Upper lobe of left lung (tissue), 6 donors: Measurements from ENCODE around the gene GRB10. TPM values are rescaled to one million over a fixed set of nuclear protein-coding genes. Genes with fewer than 3 reads are reported as not detected.

Experiments
- ATAC-seq, 2 donors: fragments of 200-7000 bp; cut with Tn5 transposase; one replicate each; pipeline ENCODE4 v1.9.1; 2022; ENCODE audit warnings: mild to moderate bottlenecking in 2 of 2, moderate library complexity in 2 of 2; ENCODE audit not compliant: low FRiP score in 2 of 2
- DNase-seq, 2 donors: peaks; one replicate each; pipeline ENCODE4 v3.0.0-alpha.2; 2019 to 2020
- H3K27ac ChIP-seq, 4 donors: fragments of 200-600 bp; sonication (generic); one replicate each; pipeline ENCODE4 v1.5.1; 2016 to 2019
- H3K27me3 ChIP-seq, 4 donors: fragments of 200-600 bp; sonication (generic); one replicate each; pipeline ENCODE4 v1.5.1; 2017 to 2019
- H3K36me3 ChIP-seq, 4 donors: fragments of 200-600 bp; sonication (generic); one replicate each; pipeline ENCODE4 v1.5.1; 2016 to 2019
- H3K4me1 ChIP-seq, 4 donors: fragments of 200-600 bp; sonication (generic); one replicate each; pipeline ENCODE4 v1.5.1; 2018 to 2019
- H3K4me3 ChIP-seq, 4 donors: fragments of 200-600 bp; sonication (generic); one replicate each; pipeline ENCODE4 v1.5.1; 2017 to 2019; ENCODE audit warnings: mild to moderate bottlenecking in 2 of 4, moderate library complexity in 1 of 4
- H3K9me3 ChIP-seq, 4 donors: fragments of 200-600 bp; sonication (generic); one replicate each; pipeline ENCODE4 v1.5.1; 2018 to 2019
- CTCF ChIP-seq, 6 experiments: fragments of 450-650 bp in 4 of 6; fragments of 200-600 bp in 2 of 6; sonication (generic) in 2 of 6; IDR thresholded peaks; one replicate each; pipeline ENCODE4 v1.5.1; 2016 to 2019; ENCODE audit warnings: antibody characterized with exemption in 6 of 6
- EP300 ChIP-seq, 4 donors: sonication (generic); formaldehyde crosslinking; IDR thresholded peaks; one replicate each; pipeline ENCODE4 v1.5.1; 2017; ENCODE audit warnings: antibody characterized with exemption in 4 of 4, control low read depth in 2 of 4
- POLR2A ChIP-seq, 4 donors: fragments of 450-650 bp; IDR thresholded peaks; one replicate each; pipeline ENCODE4 v1.5.1; 2016 to 2017; ENCODE audit warnings: antibody characterized with exemption in 4 of 4, mild to moderate bottlenecking in 2 of 4
- POLR2AphosphoS5 ChIP-seq, 2 donors: sonication (generic); formaldehyde crosslinking; IDR thresholded peaks; one replicate each; pipeline ENCODE4 v1.5.1; 2017; ENCODE audit warnings: antibody characterized with exemption in 2 of 2
- WGBS, 2 donors: methylation state at CpG; one replicate each; pipeline ENCODE4 v1.1.5; 2017 to 2018; 5-methylcytosine and 5-hydroxymethylcytosine counted together
- total RNA-seq, 6 donors: library from RNA; depleted of rRNA in 4 of 6; stranded (reverse); fragments of >200 nt in 4 of 6; gene quantifications; one replicate each; pipeline versions ENCODE4 v1.1.0 to v1.2.1, GENCODE V29; 2016 to 2021
- donor health status: DM: no; HTN: no; CAD: no; lungs with moderate emphysema.
- donor health status: DM: no; HTN: yes; CAD: no; lungs with severe emphysema.

The GRB10 gene
- total RNA-seq, 6 donors from 2014 or later, result 32.8 to 92.2 (median 46.5) TPM

GRCh38 chr7:50596484-50596883 is 186.2 kb downstream of the GRB10 start:
- Histone ChIP-seq H3K4me1 (peaks cover 0 to 3% (median 0%) of the 10 kb centered on the region in 4 donors), H3K4me3 (no peak overlapping the region), H3K27me3 (no peaks in the 10 kb centered on the region), H3K27ac (no peak overlapping the region), H3K9me3 (no peaks in the 10 kb centered on the region), H3K36me3 (peaks cover 0 to 74% (median 34%) of the 10 kb centered on the region in 4 donors)
- TF ChIP-seq POLR2A (IDR thresholded peaks at IDR 0.05), result no peak
- TF ChIP-seq CTCF (IDR thresholded peaks at IDR 0.05), result no peak
- TF ChIP-seq EP300 (IDR thresholded peaks at IDR 0.05), result no peak
- TF ChIP-seq POLR2AphosphoS5 (IDR thresholded peaks at IDR 0.05), result no peak
- 82 to 84% methylated on average over 4 of the region's 4 CpGs for WGBS, 2 donors
- ATAC-seq (no peak), DNase-seq (no peak)

GRCh38 chr7:50595491-50596102 is 187.1 kb downstream of the GRB10 start:
- no peaks in the 10 kb centered on the region for H3K4me1 ChIP-seq
- WGBS, 2 donors, result 71 to 77% methylated on average over 5 of the region's 5 CpGs
- TF ChIP-seq POLR2AphosphoS5 (IDR thresholded peaks at IDR 0.05) (no peak), CTCF (IDR thresholded peaks at IDR 0.05) (peak in 4 of 6 experiments; percentile 6 to 36 (median 14))
- H3K4me3 ChIP-seq, result no peak overlapping the region
- no peaks in the 10 kb centered on the region for H3K9me3 ChIP-seq
- H3K36me3 ChIP-seq, result peaks cover 0 to 70% (median 34%) of the 10 kb centered on the region in 4 donors
- peak; percentile 40 to 56 for ATAC-seq
- no peak overlapping the region for H3K27ac ChIP-seq
- no peaks in the 10 kb centered on the region for H3K27me3 ChIP-seq
- no peak for DNase-seq

- DNase-seq (no peak), ATAC-seq (no peak)
- no peaks in the 10 kb centered on the region for H3K27me3 ChIP-seq
- H3K9me3 ChIP-seq, result no peaks in the 10 kb centered on the region
- peaks cover 0 to 69% (median 34%) of the 10 kb centered on the region in 4 donors for H3K36me3 ChIP-seq
- no peaks in the 10 kb centered on the region for H3K4me1 ChIP-seq
- no peak overlapping the region for H3K4me3 ChIP-seq
- TF ChIP-seq POLR2AphosphoS5 (IDR thresholded peaks at IDR 0.05), result no peak
- no peak for TF ChIP-seq CTCF (IDR thresholded peaks at IDR 0.05)
- TF ChIP-seq POLR2A (IDR thresholded peaks at IDR 0.05), result no peak
- no peak for TF ChIP-seq EP300 (IDR thresholded peaks at IDR 0.05)
- WGBS, 2 donors, result 79 to 81% methylated on average over 7 of the region's 7 CpGs
- no peak overlapping the region for H3K27ac ChIP-seq
Observed at GRCh38 chr7:50594734-50595485, 187.8 kb downstream of the GRB10 start.

GRCh38 chr7:50594136-50594535 is 188.6 kb downstream of the GRB10 start:
- peaks cover 0 to 62% (median 34%) of the 10 kb centered on the region in 4 donors for H3K36me3 ChIP-seq
- 88 to 89% methylated on average over 3 to 4 of the region's 4 CpGs for WGBS, 2 donors

More at GRCh38 chr7:50594136-50594535, 188.6 kb downstream of the GRB10 start:
- TF ChIP-seq CTCF (IDR thresholded peaks at IDR 0.05), result no peak
- TF ChIP-seq POLR2AphosphoS5 (IDR thresholded peaks at IDR 0.05), result no peak
- no peak for TF ChIP-seq EP300 (IDR thresholded peaks at IDR 0.05)
- TF ChIP-seq POLR2A (IDR thresholded peaks at IDR 0.05), result no peak
- ATAC-seq (no peak), DNase-seq (no peak)
- H3K27me3 ChIP-seq, result no peaks in the 10 kb centered on the region
- no peaks in the 10 kb centered on the region for H3K4me1 ChIP-seq
- H3K9me3 ChIP-seq, result no peaks in the 10 kb centered on the region
- no peak overlapping the region for H3K27ac ChIP-seq
- no peak overlapping the region for H3K4me3 ChIP-seq
